Tibial nerve (tissue), 4 donors: Measurements from ENCODE around the gene SLC38A11. TPM values are rescaled to one million over a fixed set of nuclear protein-coding genes. Genes with fewer than 3 reads are reported as not detected.

ENCODE experiments used
- small RNA-seq: library from RNA; depleted of rRNA; stranded (forward); fragments of <200 nt; gene quantifications from one replicate; pipeline ENCODE3, GENCODE V24; 2016
- total RNA-seq, 4 donors: library from RNA; depleted of rRNA; stranded (reverse); fragments of >200 nt; gene quantifications; one replicate each; pipeline ENCODE4 v1.1.0, GENCODE V29; 2016

Gene SLC38A11
- total RNA-seq, 4 donors from 2014 or later, result 1.5 to 4.3 (median 4.2) TPM; not detected in 1

Small RNAs within 50 kb of the gene (small RNA-seq; reads per million reads assigned to genes)
- gene RNA5SP110 (not detected), gene RNA5SP111 (not detected)

Other genes with a start within 250 kb of the SLC38A11 start
- 100 to 1,000 TPM; 117 to 190 (median 146) TPM for gene COBLL1, start 113.7 kb downstream of the SLC38A11 start, total RNA-seq
- gene SCN3A, start 248.5 kb upstream of the SLC38A11 start, total RNA-seq, result 1 to 10 TPM; 1.8 to 4.2 (median 2.7) TPM